ENCODE measurements around the gene ANO5.
"Not testable (repeated sequence)": the region's sequence is repeated elsewhere in the genome, so short reads cannot be mapped to it uniquely, and the experiment has no call there.

GRCh38 chr11:22268983-22269624 lies 76.2 kb downstream of the ANO5 start:
- not testable (repeated sequence) for TF ChIP-seq CTCF (conservative IDR thresholded peaks at IDR 0.05 in 1 of 2, IDR thresholded peaks at IDR 0.05 in 1 of 2; ENCODE audit: low read depth in 1 of 2, low read length in 2 of 2); EZH2 (IDR thresholded peaks at IDR 0.05; ENCODE audit: low read length, missing control alignments)

Data from fibroblast of lung (primary cell).